Measurements from ENCODE around the gene ULBP1. TPM values are rescaled to one million over a fixed set of nuclear protein-coding genes. Genes with fewer than 3 reads are reported as not detected.

The ULBP1 gene
- total and polyA plus RNA-seq, 4 donors = 0.59 to 6.2 (median 1.8) TPM

- ATAC-seq (ENCODE audit: insufficient read depth, low FRiP score) = peak; percentile 88
- Histone ChIP-seq H3K36me3 (ENCODE audit: control insufficient read depth in 4 of 4, insufficient read depth in 4 of 4, low read length in 4 of 4) (no peaks in the 10 kb centered on the region), H3K9me3 (ENCODE audit: control insufficient read depth in 4 of 4, insufficient read depth in 3 of 4, low read length in 3 of 4) (peaks cover 0 to 2% (median 0%) of the 10 kb centered on the region in 4 donors), H3K27ac (ENCODE audit: low read depth in 1 of 2, low read length in 1 of 2) (no peak within 1 kb of the TSS), H3K9ac (ENCODE audit: insufficient read depth in 1 of 2, low read length in 2 of 2) (peak within 1 kb of the TSS in 1 of 2 donors; percentile 46), H3K4me3 (peak within 1 kb of the TSS; percentile 27), H3K27me3 (ENCODE audit: control insufficient read depth in 3 of 3, insufficient read depth in 3 of 3, low read length in 2 of 3) (peaks cover 0 to 6% (median 3%) of the 10 kb centered on the region in 3 donors), H3K4me1 (ENCODE audit: control insufficient read depth in 5 of 5, insufficient read depth in 5 of 5, low read length in 5 of 5) (peaks cover 0 to 18% (median 0%) of the 10 kb centered on the region in 5 donors)
- peak; percentile 96 to 98 (median 96) for DNase-seq
- no peak for TF ChIP-seq CTCF (IDR thresholded peaks at IDR 0.05; ENCODE audit: control extremely low read depth, extremely low read depth)
- 1% methylated on average over 32 to 40 of the region's 40 CpGs for WGBS, 2 donors
Measured at GRCh38 chr6:149922642-149923326, 41.0 kb upstream of the ULBP1 start, which contains the start of gene RAET1G. RAET1G (minus strand) TSS chr6:149923121; CDS start chr6:149923010, 111 bp downstream.

GRCh38 chr6:149923327-149923986 is 40.3 kb upstream of the ULBP1 start:
- DNase-seq = no peak
- peaks cover 0 to 2% (median 0%) of the 10 kb centered on the region in 4 donors for H3K9me3 ChIP-seq (ENCODE audit: control insufficient read depth in 4 of 4, insufficient read depth in 3 of 4, low read length in 3 of 4)
- H3K4me1 ChIP-seq (ENCODE audit: control insufficient read depth in 5 of 5, insufficient read depth in 5 of 5, low read length in 5 of 5) = peaks cover 0 to 18% (median 0%) of the 10 kb centered on the region in 5 donors
- 22 to 28% methylated on average over 33 of the region's 33 CpGs for WGBS, 2 donors
- ATAC-seq (ENCODE audit: insufficient read depth, low FRiP score) = no peak
- H3K27me3 ChIP-seq (ENCODE audit: control insufficient read depth in 3 of 3, insufficient read depth in 3 of 3, low read length in 2 of 3) = peaks cover 0 to 6% (median 3%) of the 10 kb centered on the region in 3 donors
- no peak for TF ChIP-seq CTCF (IDR thresholded peaks at IDR 0.05; ENCODE audit: control extremely low read depth, extremely low read depth)
- H3K4me3 ChIP-seq = no peak overlapping the region
- H3K9ac ChIP-seq (ENCODE audit: insufficient read depth in 1 of 2, low read length in 2 of 2) = peak overlapping the region in 1 of 2 donors; percentile 46
- H3K27ac ChIP-seq (ENCODE audit: low read depth in 1 of 2, low read length in 1 of 2) = no peak overlapping the region
- H3K36me3 ChIP-seq (ENCODE audit: control insufficient read depth in 4 of 4, insufficient read depth in 4 of 4, low read length in 4 of 4) = no peaks in the 10 kb centered on the region

- no peak for TF ChIP-seq CTCF (IDR thresholded peaks at IDR 0.05; ENCODE audit: control extremely low read depth, extremely low read depth)
Measured at GRCh38 chr6:149924206-149924932, 39.4 kb upstream of the ULBP1 start.

More at GRCh38 chr6:149924206-149924932, 39.4 kb upstream of the ULBP1 start:
- H3K36me3 ChIP-seq (ENCODE audit: control insufficient read depth in 4 of 4, insufficient read depth in 4 of 4, low read length in 4 of 4) = no peaks in the 10 kb centered on the region
- ATAC-seq (ENCODE audit: insufficient read depth, low FRiP score) (no peak), DNase-seq (no peak)
- H3K27me3 ChIP-seq (ENCODE audit: control insufficient read depth in 3 of 3, insufficient read depth in 3 of 3, low read length in 2 of 3) = peaks cover 0 to 8% (median 6%) of the 10 kb centered on the region in 3 donors
- H3K27ac ChIP-seq (ENCODE audit: low read depth in 1 of 2, low read length in 1 of 2) = no peak overlapping the region
- peaks cover 0 to 2% (median 0%) of the 10 kb centered on the region in 4 donors for H3K9me3 ChIP-seq (ENCODE audit: control insufficient read depth in 4 of 4, insufficient read depth in 3 of 4, low read length in 3 of 4)
- H3K9ac ChIP-seq (ENCODE audit: insufficient read depth in 1 of 2, low read length in 2 of 2) = no peak overlapping the region
- WGBS, 2 donors = 76 to 87% methylated on average over 9 of the region's 9 CpGs
- no peak overlapping the region for H3K4me3 ChIP-seq
- peaks cover 0 to 18% (median 0%) of the 10 kb centered on the region in 5 donors for H3K4me1 ChIP-seq (ENCODE audit: control insufficient read depth in 5 of 5, insufficient read depth in 5 of 5, low read length in 5 of 5)
